ENCODE results near the gene LIPT2. TPM values are rescaled to one million over a fixed set of nuclear protein-coding genes. Genes with fewer than 3 reads are reported as not detected.
"Not testable (repeated sequence)": the region's sequence is repeated elsewhere in the genome, so short reads cannot be mapped to it uniquely, and the experiment has no call there.

LIPT2 gene
- total and polyA plus RNA-seq, 12 donors, result 1.8 to 16.1 (median 5.4) TPM

GRCh38 chr11:74521666-74522252 is 28.2 kb upstream of the LIPT2 start:
- intact Hi-C loops (cut with DNase I), result no loop called here
- Histone ChIP-seq H3K9me3 (replicated peaks in 1 of 3) (no peaks in the 10 kb centered on the region), H3K4me3 (no peak overlapping the region), H3K4me1 (replicated peaks in 1 of 2) (no peaks in the 10 kb centered on the region), H3K36me3 (replicated peaks in 1 of 2) (no peaks in the 10 kb centered on the region), H3K27me3 (no peaks in the 10 kb centered on the region), H3K27ac (no peak overlapping the region)
- no peak for DNase-seq
- WGBS, 4 donors, result 78 to 90% (median 86%) methylated on average over 2 of the region's 2 CpGs
- TF ChIP-seq CTCF (IDR thresholded peaks at IDR 0.05), result no peak
- TF ChIP-seq POLR2A (IDR thresholded peaks at IDR 0.05), result no peak

- Histone ChIP-seq H3K4me3 (no peak overlapping the region), H3K27me3 (no peaks in the 10 kb centered on the region)
- intact Hi-C loops (cut with DNase I), result no loop called here
These were observed 27.6 kb upstream of the LIPT2 start for GRCh38 chr11:74520927-74521665.

GRCh38 chr11:74520316-74520715 is 26.8 kb upstream of the LIPT2 start:
- TF ChIP-seq POLR2A (IDR thresholded peaks at IDR 0.05) (no peak), CTCF (IDR thresholded peaks at IDR 0.05) (no peak)
- no peak overlapping the region for H3K4me3 ChIP-seq
- DNase-seq, result no peak
- H3K36me3 ChIP-seq (replicated peaks in 1 of 2), result no peaks in the 10 kb centered on the region
- 40 to 65% (median 49%) methylated on average over 1 of the region's 1 CpG for WGBS, 4 donors
- no peaks in the 10 kb centered on the region for H3K9me3 ChIP-seq (replicated peaks in 1 of 3)
- no peaks in the 10 kb centered on the region for H3K27me3 ChIP-seq
- intact Hi-C loops (cut with DNase I), result no loop called here
- no peak overlapping the region for H3K27ac ChIP-seq
- no peaks in the 10 kb centered on the region for H3K4me1 ChIP-seq (replicated peaks in 1 of 2)

More at GRCh38 chr11:74520927-74521665, 27.6 kb upstream of the LIPT2 start:
- Histone ChIP-seq H3K27ac (no peak overlapping the region), H3K9me3 (replicated peaks in 1 of 3) (no peaks in the 10 kb centered on the region), H3K4me1 (replicated peaks in 1 of 2) (no peaks in the 10 kb centered on the region), H3K36me3 (replicated peaks in 1 of 2) (no peaks in the 10 kb centered on the region)
- 50 to 66% (median 57%) methylated on average over 12 of the region's 12 CpGs for WGBS, 4 donors
- DNase-seq, result peak in 3 of 7 donors; percentile 4 to 53 (median 14)
- no peak for TF ChIP-seq POLR2A (IDR thresholded peaks at IDR 0.05)
- TF ChIP-seq CTCF (IDR thresholded peaks at IDR 0.05), result no peak

- no peak for TF ChIP-seq POLR2A (IDR thresholded peaks at IDR 0.05)
- TF ChIP-seq CTCF (IDR thresholded peaks at IDR 0.05), result no peak
- no peak for DNase-seq
- 66 to 73% (median 69%) methylated on average over 3 of the region's 3 CpGs for WGBS, 4 donors
- no peaks in the 10 kb centered on the region for H3K36me3 ChIP-seq (replicated peaks in 1 of 2)
- intact Hi-C loops (cut with DNase I), result no loop called here
- no peak overlapping the region for H3K27ac ChIP-seq
- H3K4me1 ChIP-seq (replicated peaks in 1 of 2), result no peaks in the 10 kb centered on the region
- no peaks in the 10 kb centered on the region for H3K27me3 ChIP-seq
- H3K9me3 ChIP-seq (replicated peaks in 1 of 3), result no peaks in the 10 kb centered on the region
- no peak overlapping the region for H3K4me3 ChIP-seq
These were observed 26.2 kb upstream of the LIPT2 start for GRCh38 chr11:74519710-74520109.

GRCh38 chr11:74517592-74517991 is 24.1 kb upstream of the LIPT2 start:
- H3K36me3 ChIP-seq (replicated peaks in 1 of 2); H3K4me1 ChIP-seq (replicated peaks in 1 of 2); H3K4me3 ChIP-seq; H3K9me3 ChIP-seq (replicated peaks in 1 of 3); intact Hi-C loops (cut with DNase I); DNase-seq; H3K27ac ChIP-seq; H3K27me3 ChIP-seq: not testable (repeated sequence)
- WGBS, 4 donors, result 84 to 88% (median 87%) methylated on average over 6 of the region's 6 CpGs
